ENCODE data around the gene STK10. TPM values are rescaled to one million over a fixed set of nuclear protein-coding genes. Genes with fewer than 3 reads are reported as not detected.

The STK10 gene
- total and polyA plus RNA-seq, 9 of the 15 experiments (the other 6 are each of a cell fraction or from before 2014, with no cell fraction given) = 0.30 to 6.7 (median 2.4) TPM

GRCh38 chr5:172038167-172038566 is 149.9 kb downstream of the STK10 start:
- no peak overlapping the region for H3K9ac ChIP-seq (ENCODE audit: insufficient read depth in 1 of 2, low read depth in 2 of 2, low read length in 2 of 2)
- intact Hi-C loops (cut with micrococcal nuclease) = no loop called here
- no peak for TF ChIP-seq ZSCAN29 (IDR thresholded peaks at IDR 0.05)
- TF ChIP-seq NR2C2 (CRISPR knock-in tag; IDR thresholded peaks at IDR 0.05) = no peak
- 0 out of 2 replicates have a peak, but pooled peaks have one; percentile 16 for TF ChIP-seq NR2C2 (tag; IDR thresholded peaks at IDR 0.05)
- peak; percentile 25; the same call in 1 of the 2 replicates for TF ChIP-seq NR2C1 (IDR thresholded peaks at IDR 0.05)
- TF ChIP-seq NR2C1 (tag; IDR thresholded peaks at IDR 0.05) = no peak
- no peak for TF ChIP-seq ILF3 (IDR thresholded peaks at IDR 0.05; ENCODE audit: borderline replicate concordance)
- FAIRE-seq (no peak), ATAC-seq (no peak), DNase-seq (ENCODE audit: extremely low read depth in 1 of 4, low spot score in 3 of 4) (no peak)
- ChIA-PET POLR2A (no interaction called here), CTCF (ENCODE audit: low intra/inter-chr PET ratio) (interaction anchor here (0.6 to 6.1 kb wide), 2 partner anchors 113 to 126 kb away, joined by 3 to 43 read pairs; no protein-coding TSS in a partner anchor)
- H3K27ac ChIP-seq (ENCODE audit: extremely low read depth, low read depth, low read length) = no peak overlapping the region
- H3K4me3 ChIP-seq = no peak overlapping the region
- 2% methylated on average over 3 of the region's 3 CpGs for WGBS (ENCODE audit: insufficient coverage, low coverage, missing lambda C conversion rate)
- no peaks in the 10 kb centered on the region for H3K79me2 ChIP-seq (ENCODE audit: control insufficient read depth, insufficient read depth, low read length)
- no TSS peak for BruUV-seq (replicated peaks)
- H3K27me3 ChIP-seq (ENCODE audit: control insufficient read depth in 2 of 2, insufficient read depth in 2 of 2, low read length in 2 of 2) = peaks cover 15 to 18% of the 10 kb centered on the region in 2 experiments; a peak in 4 of 5 replicates
- H3K4me1 ChIP-seq (replicated peaks in 1 of 2; ENCODE audit: control insufficient read depth in 2 of 2, insufficient read depth in 2 of 2, low read length in 2 of 2) = no peaks in the 10 kb centered on the region
- H3K4me2 ChIP-seq (ENCODE audit: insufficient read depth, low read length) = no peak overlapping the region
- H3K9me3 ChIP-seq (replicated peaks; ENCODE audit: control insufficient read depth, insufficient read depth, low read depth, low read length) = no peaks in the 10 kb centered on the region
- H2AFZ ChIP-seq (ENCODE audit: low read depth, low read length) = no peak overlapping the region
- no peaks in the 10 kb centered on the region for H4K20me1 ChIP-seq (replicated peaks; ENCODE audit: control insufficient read depth, insufficient read depth, low read length)
- in situ Hi-C loops (cut with MboI) = loop anchor here (10.0 kb wide), 1 partner anchor 623 kb away; the partner anchor contains the start of gene FGF18
- no peaks in the 10 kb centered on the region for H3K36me3 ChIP-seq (ENCODE audit: control insufficient read depth, insufficient read depth, low read length)
- no peaks in the 10 kb centered on the region for H3K9me1 ChIP-seq (ENCODE audit: control insufficient read depth, insufficient read depth, low read length)

DNA sequence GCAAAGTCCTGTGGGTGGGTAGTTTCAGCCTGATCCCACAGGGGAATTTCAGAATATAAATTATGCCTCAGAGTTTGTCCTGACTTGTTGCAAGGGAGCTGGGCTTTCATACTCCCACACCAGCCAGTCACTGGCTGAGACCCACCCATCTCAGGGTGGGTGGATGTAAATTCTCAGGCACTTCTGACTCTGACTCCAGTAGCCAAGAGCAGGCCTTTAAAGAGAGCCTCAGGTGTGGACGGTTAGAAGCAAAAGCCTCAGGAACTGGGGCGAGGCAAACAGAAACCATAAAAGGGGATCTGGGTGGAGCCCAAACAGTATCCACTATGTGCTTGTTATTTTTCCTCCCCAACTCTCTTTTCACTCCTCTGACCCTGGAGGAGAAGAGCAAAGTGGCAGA is 153.0 kb downstream of the STK10 start:
- H3K36me3 ChIP-seq (ENCODE audit: control insufficient read depth, insufficient read depth, low read length) = no peaks in the 10 kb centered on the region
- H3K4me2 ChIP-seq (ENCODE audit: insufficient read depth, low read length) = no peak overlapping the region
- H3K27me3 ChIP-seq (ENCODE audit: control insufficient read depth in 2 of 2, insufficient read depth in 2 of 2, low read length in 2 of 2) = peaks cover 0 to 4% of the 10 kb centered on the region in 2 experiments; a peak in 2 of 5 replicates
- in situ Hi-C loops (cut with MboI) = loop anchor here (10.0 kb wide), 1 partner anchor 620 kb away; the partner anchor contains the start of gene FGF18
- POLR2A ChIA-PET = no interaction called here
- DNase-seq (ENCODE audit: extremely low read depth in 1 of 4, low spot score in 3 of 4) = no peak
- ATAC-seq = no peak; the same call in 2 of the 3 replicates
- H3K27ac ChIP-seq (ENCODE audit: extremely low read depth, low read depth, low read length) = no peak overlapping the region
- no peaks in the 10 kb centered on the region; the same call in 1 of the 2 replicates for H3K9me3 ChIP-seq (replicated peaks; ENCODE audit: control insufficient read depth, insufficient read depth, low read depth, low read length)
- no peaks in the 10 kb centered on the region for H3K4me1 ChIP-seq (replicated peaks in 1 of 2; ENCODE audit: control insufficient read depth in 2 of 2, insufficient read depth in 2 of 2, low read length in 2 of 2)
- CTCF ChIA-PET (ENCODE audit: low intra/inter-chr PET ratio) = no interaction called here
- 3% methylated on average over 2 of the region's 2 CpGs for WGBS (ENCODE audit: insufficient coverage, low coverage, missing lambda C conversion rate)
- no peak for FAIRE-seq
- no TSS peak for BruUV-seq (replicated peaks)
- H3K9me1 ChIP-seq (ENCODE audit: control insufficient read depth, insufficient read depth, low read length) = no peaks in the 10 kb centered on the region
- no peaks in the 10 kb centered on the region for H3K79me2 ChIP-seq (ENCODE audit: control insufficient read depth, insufficient read depth, low read length)
- no peak overlapping the region for H3K4me3 ChIP-seq
- no peaks in the 10 kb centered on the region for H4K20me1 ChIP-seq (replicated peaks; ENCODE audit: control insufficient read depth, insufficient read depth, low read length)
- H3K9ac ChIP-seq (ENCODE audit: insufficient read depth in 1 of 2, low read depth in 2 of 2, low read length in 2 of 2) = no peak overlapping the region
- TF ChIP-seq PPARD (CRISPR knock-in tag; IDR thresholded peaks at IDR 0.05) = no peak
- TF ChIP-seq HMBOX1 (IDR thresholded peaks at IDR 0.05) = no peak
- TF ChIP-seq, protein P1, sequence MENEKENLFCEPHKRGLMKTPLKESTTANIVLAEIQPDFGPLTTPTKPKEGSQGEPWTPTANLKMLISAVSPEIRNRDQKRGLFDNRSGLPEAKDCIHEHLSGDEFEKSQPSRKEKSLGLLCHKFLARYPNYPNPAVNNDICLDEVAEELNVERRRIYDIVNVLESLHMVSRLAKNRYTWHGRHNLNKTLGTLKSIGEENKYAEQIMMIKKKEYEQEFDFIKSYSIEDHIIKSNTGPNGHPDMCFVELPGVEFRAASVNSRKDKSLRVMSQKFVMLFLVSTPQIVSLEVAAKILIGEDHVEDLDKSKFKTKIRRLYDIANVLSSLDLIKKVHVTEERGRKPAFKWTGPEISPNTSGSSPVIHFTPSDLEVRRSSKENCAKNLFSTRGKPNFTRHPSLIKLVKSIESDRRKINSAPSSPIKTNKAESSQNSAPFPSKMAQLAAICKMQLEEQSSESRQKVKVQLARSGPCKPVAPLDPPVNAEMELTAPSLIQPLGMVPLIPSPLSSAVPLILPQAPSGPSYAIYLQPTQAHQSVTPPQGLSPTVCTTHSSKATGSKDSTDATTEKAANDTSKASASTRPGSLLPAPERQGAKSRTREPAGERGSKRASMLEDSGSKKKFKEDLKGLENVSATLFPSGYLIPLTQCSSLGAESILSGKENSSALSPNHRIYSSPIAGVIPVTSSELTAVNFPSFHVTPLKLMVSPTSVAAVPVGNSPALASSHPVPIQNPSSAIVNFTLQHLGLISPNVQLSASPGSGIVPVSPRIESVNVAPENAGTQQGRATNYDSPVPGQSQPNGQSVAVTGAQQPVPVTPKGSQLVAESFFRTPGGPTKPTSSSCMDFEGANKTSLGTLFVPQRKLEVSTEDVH (IDR thresholded peaks at IDR 0.05; ENCODE audit: low read depth, partially characterized antibody) = no peak
- TF ChIP-seq NR2C1 (IDR thresholded peaks at IDR 0.05) = no peak
- TF ChIP-seq NR2C1 (tag; IDR thresholded peaks at IDR 0.05) = no peak
- no peak for TF ChIP-seq NCOA1 (IDR thresholded peaks at IDR 0.05; ENCODE audit: low read depth)
- no peak overlapping the region for H2AFZ ChIP-seq (ENCODE audit: low read depth, low read length)
- intact Hi-C loops (cut with micrococcal nuclease) = no loop called here
